H9 (cell line): Measurements from ENCODE around the gene APLN. TPM values are rescaled to one million over a fixed set of nuclear protein-coding genes. Genes with fewer than 3 reads are reported as not detected.

Experiments used
- DNase-seq: peaks from one replicate; pipeline ENCODE4 v3.0.0-alpha.2; 2017
- H2AFZ ChIP-seq: one replicate; pipeline ENCODE4 v1.6.1; 2013; ENCODE audit warnings: mild to moderate bottlenecking, low read length, control low read depth, moderate library complexity
- H2AK5ac ChIP-seq: 2 replicates; pipeline ENCODE4 v1.6.1; 2013; ENCODE audit warnings: low read length, control low read depth, mixed read lengths; ENCODE audit not compliant: insufficient read length
- H2BK120ac ChIP-seq: one replicate; pipeline ENCODE4 v1.6.1; 2013; ENCODE audit warnings: low read depth, mild to moderate bottlenecking, low read length, control low read depth, inconsistent platforms; ENCODE audit not compliant: poor library complexity, severe bottlenecking
- H2BK12ac ChIP-seq: 2 replicates; pipeline ENCODE4 v1.6.1; 2013; ENCODE audit warnings: low read length, control low read depth, mixed read lengths, low read depth; ENCODE audit not compliant: insufficient read length
- H2BK15ac ChIP-seq: 2 replicates; pipeline ENCODE4 v1.6.1; 2013; ENCODE audit warnings: low read depth, low read length, control low read depth
- H2BK20ac ChIP-seq: one replicate; pipeline ENCODE4 v1.6.1; 2013; ENCODE audit warnings: low read depth, mild to moderate bottlenecking, low read length, control low read depth, inconsistent platforms; ENCODE audit not compliant: poor library complexity, severe bottlenecking
- H2BK5ac ChIP-seq: 2 replicates; pipeline ENCODE4 v1.6.1; 2013; ENCODE audit warnings: low read length, control low read depth, mixed read lengths; ENCODE audit not compliant: insufficient read length
- H3K14ac ChIP-seq: 2 replicates; pipeline ENCODE4 v1.6.1; 2013; ENCODE audit warnings: low read length, control low read depth; ENCODE audit not compliant: insufficient read depth
- H3K18ac ChIP-seq: 2 replicates; pipeline ENCODE4 v1.6.1; 2013; ENCODE audit warnings: low read depth, mild to moderate bottlenecking, mixed read lengths, low read length, control low read depth; ENCODE audit not compliant: insufficient read length
- H3K23ac ChIP-seq: 2 replicates; pipeline ENCODE4 v1.6.1; 2013; ENCODE audit warnings: low read length, control low read depth, mixed read lengths, low read depth; ENCODE audit not compliant: insufficient read length
- H3K23me2 ChIP-seq: 2 replicates; pipeline ENCODE4 v1.6.1; 2013; ENCODE audit warnings: low read depth, mild to moderate bottlenecking, mixed read lengths, low read length, control low read depth; ENCODE audit not compliant: insufficient read length, poor library complexity, severe bottlenecking
- H3K27ac ChIP-seq: 2 replicates; pipeline ENCODE4 v1.5.1; 2013; ENCODE audit warnings: low read length, control low read depth, mixed read lengths, low read depth; ENCODE audit not compliant: insufficient read length
- H3K27me3 ChIP-seq: 2 replicates; pipeline ENCODE4 v1.6.1; 2013; ENCODE audit warnings: low read length, control low read depth, inconsistent platforms; ENCODE audit not compliant: insufficient read depth
- H3K4ac ChIP-seq: 2 replicates; pipeline ENCODE4 v1.6.1; 2013; ENCODE audit warnings: low read depth, mild to moderate bottlenecking, control low read depth, inconsistent platforms, low read length, moderate library complexity
- H3K4me1 ChIP-seq: 2 replicates; pipeline ENCODE4 v1.6.1; 2013; ENCODE audit warnings: low read length, control low read depth, inconsistent platforms; ENCODE audit not compliant: insufficient read depth
- H3K4me2 ChIP-seq: 2 replicates; pipeline ENCODE4 v1.6.1; 2013; ENCODE audit warnings: low read length, control low read depth, mixed read lengths; ENCODE audit not compliant: insufficient read length, insufficient read depth
- H3K56ac ChIP-seq: 2 replicates; pipeline ENCODE4 v1.6.1; 2013; ENCODE audit warnings: low read depth, mild to moderate bottlenecking, mixed read lengths, low read length, control low read depth; ENCODE audit not compliant: insufficient read length
- H3K79me1 ChIP-seq: 2 replicates; pipeline ENCODE4 v1.6.1; 2013; ENCODE audit warnings: low read depth, mild to moderate bottlenecking, moderate library complexity, low read length, control low read depth, inconsistent platforms; ENCODE audit not compliant: insufficient read depth, poor library complexity, severe bottlenecking
- H3K79me2 ChIP-seq: 2 replicates; pipeline ENCODE4 v1.6.1; 2013; ENCODE audit warnings: low read length, control low read depth, inconsistent platforms; ENCODE audit not compliant: insufficient read depth
- H3K9ac ChIP-seq: 2 replicates; pipeline ENCODE4 v1.6.1; 2013; ENCODE audit warnings: low read length, control low read depth, mixed read lengths; ENCODE audit not compliant: insufficient read length; ENCODE audit errors: extremely low read depth
- H3K9me3 ChIP-seq: one replicate; pipeline ENCODE4 v1.6.1; 2013; ENCODE audit warnings: low read depth, low read length, inconsistent platforms; ENCODE audit not compliant: control insufficient read depth
- H3T11ph ChIP-seq: one replicate; pipeline ENCODE4 v1.6.1; 2013; ENCODE audit warnings: mild to moderate bottlenecking, low read length, control low read depth, inconsistent platforms
- H4K20me1 ChIP-seq: one replicate; pipeline ENCODE4 v1.6.1; 2013; ENCODE audit not compliant: control insufficient read depth, insufficient read length, insufficient read depth
- H4K5ac ChIP-seq: 2 replicates; pipeline ENCODE4 v1.6.1; 2013; ENCODE audit warnings: low read depth, mild to moderate bottlenecking, mixed read lengths, low read length, control low read depth; ENCODE audit not compliant: insufficient read length
- H4K8ac ChIP-seq: replicated peaks from 2 replicates; pipeline ENCODE4 v1.6.1; 2013; ENCODE audit warnings: low read length, control low read depth, mixed read lengths, low read depth; ENCODE audit not compliant: insufficient read length
- H4K91ac ChIP-seq: 2 replicates; pipeline ENCODE4 v1.6.1; 2013; ENCODE audit warnings: low read depth, mild to moderate bottlenecking, moderate library complexity, mixed read lengths, low read length, control low read depth; ENCODE audit not compliant: insufficient read length
- H3K27ac Mint-ChIP-seq, 3 experiments: 2 replicates in 2 of 3; 3 replicates in 1 of 3; pipeline ENCODE4 v1.8.0; 2020 to 2021; ENCODE audit warnings: mixed read lengths in 3 of 3, mild to moderate bottlenecking in 1 of 3, moderate library complexity in 1 of 3
- H3K27me3 Mint-ChIP-seq: 2 replicates; pipeline ENCODE4 v1.8.0; 2021; ENCODE audit warnings: low read depth, mild to moderate bottlenecking, moderate library complexity, mixed read lengths
- H3K36me3 Mint-ChIP-seq, 3 experiments: 2 replicates in 2 of 3; 3 replicates in 1 of 3; pipeline ENCODE4 v1.8.0; 2020 to 2021; ENCODE audit warnings: low read depth in 3 of 3, mixed read lengths in 3 of 3; ENCODE audit not compliant: insufficient read depth in 1 of 3
- H3K4me1 Mint-ChIP-seq, 2 experiments: 2 replicates each; pipeline ENCODE4 v1.8.0; 2020; ENCODE audit warnings: mixed read lengths in 2 of 2
- H3K4me3 Mint-ChIP-seq, 2 experiments: 2 replicates in 1 of 2; 3 replicates in 1 of 2; pipeline ENCODE4 v1.8.0; 2020 to 2021; ENCODE audit warnings: mild to moderate bottlenecking in 2 of 2, mixed read lengths in 2 of 2, moderate library complexity in 1 of 2
- H3K9me3 Mint-ChIP-seq, 2 experiments: 2 replicates in 1 of 2; 3 replicates in 1 of 2; pipeline ENCODE4 v1.8.0; 2020; ENCODE audit warnings: mild to moderate bottlenecking in 2 of 2, mixed read lengths in 2 of 2, moderate library complexity in 1 of 2
- CTCF ChIP-seq: fragments of 200-600 bp; sonication (generic); conservative IDR thresholded peaks from 3 replicates; pipeline ENCODE4 v1.8.0; 2021; ENCODE audit warnings: antibody characterized with exemption, mild to moderate bottlenecking
- WGBS: extraction: QIAGEN DNeasy Blood & Tissue Kit; methylation state at CpG from one replicate; pipeline ENCODE4 v1.1.7; 2013; ENCODE audit warnings: missing lambda C conversion rate, low lambda C conversion rate, mixed read lengths; ENCODE audit not compliant: insufficient read length; ENCODE audit errors: extremely low coverage; 5-methylcytosine and 5-hydroxymethylcytosine counted together
- total RNA-seq: library from RNA; stranded (reverse); gene quantifications from 2 replicates; pipeline ENCODE4 v1.2.1, GENCODE V29; 2021

APLN gene
- total RNA-seq, 1 experiment from 2014 or later, result 0.24 TPM

DNA sequence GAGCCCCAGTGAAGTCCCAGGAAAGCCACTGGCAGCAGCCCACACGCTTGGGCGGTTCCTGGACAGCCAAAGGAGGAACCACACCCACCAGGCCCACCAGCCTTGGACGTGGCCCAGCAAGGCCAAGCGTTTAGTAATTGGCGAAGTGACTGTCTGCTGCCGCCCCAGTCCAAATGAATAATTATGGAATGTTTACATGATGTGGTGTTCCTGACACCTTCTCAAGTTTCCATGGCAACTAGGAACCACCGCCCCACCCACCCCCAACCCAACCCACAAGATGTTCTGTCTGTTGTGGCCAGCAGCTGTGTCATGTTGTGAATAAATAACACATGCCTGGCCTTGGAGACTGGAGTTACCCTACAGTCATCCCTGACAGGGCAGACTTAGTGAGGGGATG, 22.3 kb downstream of the APLN start:
- H2BK5ac ChIP-seq, result no peak overlapping the region
- no peak overlapping the region for H2AFZ ChIP-seq
- no peak overlapping the region for H3K23ac ChIP-seq
- Mint-ChIP-seq H3K4me3 (no peak overlapping the region), H3K4me1 (peaks cover 0 to 9% of the 10 kb centered on the region in 2 experiments; a peak in 3 of 4 replicates), H3K9me3 (peaks cover 0 to 51% of the 10 kb centered on the region in 2 experiments; a peak in 2 of 5 replicates), H3K36me3 (no peaks in the 10 kb centered on the region), H3K27me3 (peaks cover 5% of the 10 kb centered on the region), H3K27ac (no peak overlapping the region)
- H3K23me2 ChIP-seq, result no peaks in the 10 kb centered on the region
- no peaks in the 10 kb centered on the region for H3K4me1 ChIP-seq
- H3K27me3 ChIP-seq, result no peaks in the 10 kb centered on the region
- no peaks in the 10 kb centered on the region for H4K20me1 ChIP-seq
- no peak overlapping the region for H3K56ac ChIP-seq
- no peak overlapping the region for H4K5ac ChIP-seq
- no peak overlapping the region for H3T11ph ChIP-seq
- no peak overlapping the region for H2AK5ac ChIP-seq
- no peak overlapping the region for H3K4ac ChIP-seq
- H3K27ac ChIP-seq, result no peak overlapping the region
- H4K8ac ChIP-seq, result no peak overlapping the region
- TF ChIP-seq CTCF, result no peak
- H2BK120ac ChIP-seq, result no peak overlapping the region
- no peak overlapping the region for H3K18ac ChIP-seq
- H3K9me3 ChIP-seq, result peaks cover 5% of the 10 kb centered on the region
- no peak overlapping the region for H2BK20ac ChIP-seq
- no peaks in the 10 kb centered on the region for H3K79me2 ChIP-seq
- no peak overlapping the region for H4K91ac ChIP-seq
- H3K9ac ChIP-seq, result no peak overlapping the region
- no peak overlapping the region for H2BK15ac ChIP-seq
- no peak overlapping the region for H3K14ac ChIP-seq
- H3K79me1 ChIP-seq, result no peaks in the 10 kb centered on the region
- no peak overlapping the region for H3K4me2 ChIP-seq
- no CpG with 5 or more reads among the region's 7 CpGs for WGBS
- H2BK12ac ChIP-seq, result no peak overlapping the region
- no peak for DNase-seq
